T-helper 17 cell (primary cell): Measurements from ENCODE around the gene CORO7. TPM values are rescaled to one million over a fixed set of nuclear protein-coding genes. Genes with fewer than 3 reads are reported as not detected.
"Not testable (repeated sequence)": the region's sequence is repeated elsewhere in the genome, so short reads cannot be mapped to it uniquely, and the experiment has no call there.

Experiments
- ATAC-seq: fragments of 150-1000 bp; cut with Tn5 transposase; 2 replicates; pipeline ENCODE4 v1.10.0; 2021; ENCODE audit warnings: mild to moderate bottlenecking, moderate library complexity
- DNase-seq, 3 donors: peaks; one replicate each; pipeline versions ENCODE4 v3.0.0 to v3.0.0-alpha.2; 2020 to 2021
- H3K9me3 ChIP-seq: one replicate; pipeline ENCODE4 v1.7.0; 2013; ENCODE audit warnings: low read length, mild to moderate bottlenecking; ENCODE audit not compliant: control insufficient read depth, poor library complexity, severe bottlenecking
- H3K27ac Mint-ChIP-seq: one replicate; pipeline ENCODE4 v1.8.0; 2022; ENCODE audit warnings: mild to moderate bottlenecking, moderate library complexity, mixed read lengths
- H3K27me3 Mint-ChIP-seq: one replicate; pipeline ENCODE4 v1.8.0; 2022; ENCODE audit warnings: mixed read lengths
- H3K36me3 Mint-ChIP-seq: one replicate; pipeline ENCODE4 v1.8.0; 2022; ENCODE audit warnings: low read depth, mixed read lengths
- H3K4me1 Mint-ChIP-seq: one replicate; pipeline ENCODE4 v1.8.0; 2022; ENCODE audit warnings: mild to moderate bottlenecking, mixed read lengths
- H3K4me3 Mint-ChIP-seq: one replicate; pipeline ENCODE4 v1.8.0; 2022; ENCODE audit warnings: mild to moderate bottlenecking, moderate library complexity, mixed read lengths
- total RNA-seq, 4 donors: library from RNA in 2 of 4; stranded (reverse) in 2 of 4; gene quantifications; one replicate each; pipeline ENCODE4 v1.2.3 and lab custom pipeline; 2022 to 2026

CORO7 gene
- total RNA-seq, 2 donors from 2014 or later = 733 to 757 TPM

GRCh38 chr16:4403133-4403949 is 13.1 kb downstream of the CORO7 start:
- ATAC-seq = peak; percentile 5
- DNase-seq = no peak
- Mint-ChIP-seq H3K4me1 (peaks cover 28% of the 10 kb centered on the region), H3K27ac (peak overlapping the region; percentile 91), H3K4me3 (peak overlapping the region; percentile 41), H3K27me3 (no peaks in the 10 kb centered on the region), H3K36me3 (peaks cover 18% of the 10 kb centered on the region)
- H3K9me3 ChIP-seq = no peaks in the 10 kb centered on the region

- H3K9me3 ChIP-seq = no peaks in the 10 kb centered on the region
- ATAC-seq = peak; percentile 50
- peak overlapping the region; percentile 91 for H3K27ac Mint-ChIP-seq
- no peaks in the 10 kb centered on the region for H3K27me3 Mint-ChIP-seq
- H3K4me1 Mint-ChIP-seq = peaks cover 28% of the 10 kb centered on the region
- DNase-seq = peak; percentile 39 to 61 (median 54)
- peaks cover 18% of the 10 kb centered on the region for H3K36me3 Mint-ChIP-seq
- peak overlapping the region; percentile 28 for H3K4me3 Mint-ChIP-seq
These were observed 13.8 kb downstream of the CORO7 start for GRCh38 chr16:4402439-4403132.

- Mint-ChIP-seq H3K27ac (peak overlapping the region; percentile 91), H3K36me3 (peaks cover 18% of the 10 kb centered on the region), H3K4me3 (peak overlapping the region; percentile 87), H3K27me3 (no peaks in the 10 kb centered on the region), H3K4me1 (peaks cover 28% of the 10 kb centered on the region)
- ATAC-seq = no peak
- H3K9me3 ChIP-seq = no peaks in the 10 kb centered on the region
- DNase-seq = no peak
These were observed 14.9 kb downstream of the CORO7 start for GRCh38 chr16:4401510-4401909.

- no peak for DNase-seq
- peak overlapping the region; percentile 91 for H3K27ac Mint-ChIP-seq
- peak overlapping the region; percentile 87 for H3K4me3 Mint-ChIP-seq
- peaks cover 18% of the 10 kb centered on the region for H3K36me3 Mint-ChIP-seq
- ATAC-seq = no peak
- H3K4me1 Mint-ChIP-seq = peaks cover 28% of the 10 kb centered on the region
- no peaks in the 10 kb centered on the region for H3K9me3 ChIP-seq
- H3K27me3 Mint-ChIP-seq = no peaks in the 10 kb centered on the region
These were observed 15.3 kb downstream of the CORO7 start for GRCh38 chr16:4401094-4401501.

- ATAC-seq (no peak), DNase-seq (no peak)
- Mint-ChIP-seq H3K4me1 (peaks cover 22% of the 10 kb centered on the region), H3K36me3 (peaks cover 14% of the 10 kb centered on the region), H3K4me3 (no peak overlapping the region), H3K27me3 (no peaks in the 10 kb centered on the region), H3K27ac (peak overlapping the region; percentile 91)
- no peaks in the 10 kb centered on the region for H3K9me3 ChIP-seq
These were observed 17.2 kb downstream of the CORO7 start for GRCh38 chr16:4399001-4399730.

- peak overlapping the region; percentile 83 for H3K27ac Mint-ChIP-seq
These were observed 21.2 kb downstream of the CORO7 start for GRCh38 chr16:4395055-4395726.

GRCh38 chr16:4393850-4394249 is 22.5 kb downstream of the CORO7 start:
- not testable (repeated sequence) for ATAC-seq, DNase-seq, H3K27ac Mint-ChIP-seq, H3K9me3 ChIP-seq, H3K36me3 Mint-ChIP-seq, H3K27me3 Mint-ChIP-seq
- H3K4me1 Mint-ChIP-seq = peaks cover 11% of the 10 kb centered on the region
- peak overlapping the region; percentile 28 for H3K4me3 Mint-ChIP-seq

More at GRCh38 chr16:4395055-4395726, 21.2 kb downstream of the CORO7 start:
- H3K9me3 ChIP-seq = no peaks in the 10 kb centered on the region
- ATAC-seq = no peak
- H3K4me1 Mint-ChIP-seq = peaks cover 12% of the 10 kb centered on the region
- H3K4me3 Mint-ChIP-seq = peak overlapping the region; percentile 19
- H3K36me3 Mint-ChIP-seq = peaks cover 7% of the 10 kb centered on the region
- no peaks in the 10 kb centered on the region for H3K27me3 Mint-ChIP-seq
- no peak for DNase-seq

GRCh38 chr16:4393240-4393600 is 23.2 kb downstream of the CORO7 start:
- H3K27ac Mint-ChIP-seq = no peak overlapping the region

GRCh38 chr16:4392382-4393239 is 23.8 kb downstream of the CORO7 start:
- Mint-ChIP-seq H3K4me1 (peaks cover 11% of the 10 kb centered on the region), H3K27me3 (no peaks in the 10 kb centered on the region), H3K36me3 (peaks cover 3% of the 10 kb centered on the region), H3K4me3 (peak overlapping the region; percentile 53), H3K27ac (peak overlapping the region; percentile 45)
- DNase-seq (no peak), ATAC-seq (peak; percentile 8)
- H3K9me3 ChIP-seq = no peaks in the 10 kb centered on the region

More at GRCh38 chr16:4393240-4393600, 23.2 kb downstream of the CORO7 start:
- Mint-ChIP-seq H3K27me3 (no peaks in the 10 kb centered on the region), H3K4me3 (no peak overlapping the region), H3K4me1 (peaks cover 11% of the 10 kb centered on the region), H3K36me3 (peaks cover 3% of the 10 kb centered on the region)
- H3K9me3 ChIP-seq = no peaks in the 10 kb centered on the region
- no peak for DNase-seq
- no peak for ATAC-seq

GRCh38 chr16:4391631-4392381 is 24.6 kb downstream of the CORO7 start:
- peaks cover 11% of the 10 kb centered on the region for H3K4me1 Mint-ChIP-seq
- peaks cover 3% of the 10 kb centered on the region for H3K36me3 Mint-ChIP-seq
- H3K27ac Mint-ChIP-seq = peak overlapping the region; percentile 83
- no peaks in the 10 kb centered on the region for H3K27me3 Mint-ChIP-seq
- DNase-seq (no peak), ATAC-seq (peak; percentile 14)
- H3K4me3 Mint-ChIP-seq = no peak overlapping the region
- H3K9me3 ChIP-seq = no peaks in the 10 kb centered on the region

GRCh38 chr16:4390266-4391260 is 25.8 kb downstream of the CORO7 start:
- Mint-ChIP-seq H3K4me3 (peak overlapping the region; percentile 63), H3K36me3 (peaks cover under 1% of the 10 kb centered on the region), H3K4me1 (peaks cover 8% of the 10 kb centered on the region), H3K27ac (peak overlapping the region; percentile 83), H3K27me3 (no peaks in the 10 kb centered on the region)
- DNase-seq (no peak), ATAC-seq (no peak)
- no peaks in the 10 kb centered on the region for H3K9me3 ChIP-seq
